Stimulated activated naive CD8-positive, alpha-beta T cell treated with anti-CD3 and anti-CD28 coated beads, Interleukin-15, Interleukin-2, amounts not matched to agents 100 ng/mL and 50 ng/mL, for 24 hours (primary cell): Measurements from ENCODE around the gene ATCAY.
A peak's percentile ranks its signal among the peaks of the same experiment; 100 is the strongest.

ENCODE experiments used
- H3K27ac Mint-ChIP-seq: one replicate; pipeline ENCODE4 v1.8.0; 2021; ENCODE audit warnings: mild to moderate bottlenecking, mixed read lengths
- H3K27me3 Mint-ChIP-seq: one replicate; pipeline ENCODE4 v1.8.0; 2021; ENCODE audit warnings: mixed read lengths
- H3K36me3 Mint-ChIP-seq: one replicate; pipeline ENCODE4 v1.8.0; 2021; ENCODE audit warnings: low read depth, mixed read lengths
- H3K4me1 Mint-ChIP-seq: one replicate; pipeline ENCODE4 v1.8.0; 2021; ENCODE audit warnings: low read depth, mixed read lengths
- H3K4me3 Mint-ChIP-seq: one replicate; pipeline ENCODE4 v1.8.0; 2021; ENCODE audit warnings: mild to moderate bottlenecking, mixed read lengths
- H3K9me3 Mint-ChIP-seq: one replicate; pipeline ENCODE4 v1.8.0; 2021; ENCODE audit warnings: mixed read lengths

ATCAY gene, protein sequence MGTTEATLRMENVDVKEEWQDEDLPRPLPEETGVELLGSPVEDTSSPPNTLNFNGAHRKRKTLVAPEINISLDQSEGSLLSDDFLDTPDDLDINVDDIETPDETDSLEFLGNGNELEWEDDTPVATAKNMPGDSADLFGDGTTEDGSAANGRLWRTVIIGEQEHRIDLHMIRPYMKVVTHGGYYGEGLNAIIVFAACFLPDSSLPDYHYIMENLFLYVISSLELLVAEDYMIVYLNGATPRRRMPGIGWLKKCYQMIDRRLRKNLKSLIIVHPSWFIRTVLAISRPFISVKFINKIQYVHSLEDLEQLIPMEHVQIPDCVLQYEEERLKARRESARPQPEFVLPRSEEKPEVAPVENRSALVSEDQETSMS

DNA sequence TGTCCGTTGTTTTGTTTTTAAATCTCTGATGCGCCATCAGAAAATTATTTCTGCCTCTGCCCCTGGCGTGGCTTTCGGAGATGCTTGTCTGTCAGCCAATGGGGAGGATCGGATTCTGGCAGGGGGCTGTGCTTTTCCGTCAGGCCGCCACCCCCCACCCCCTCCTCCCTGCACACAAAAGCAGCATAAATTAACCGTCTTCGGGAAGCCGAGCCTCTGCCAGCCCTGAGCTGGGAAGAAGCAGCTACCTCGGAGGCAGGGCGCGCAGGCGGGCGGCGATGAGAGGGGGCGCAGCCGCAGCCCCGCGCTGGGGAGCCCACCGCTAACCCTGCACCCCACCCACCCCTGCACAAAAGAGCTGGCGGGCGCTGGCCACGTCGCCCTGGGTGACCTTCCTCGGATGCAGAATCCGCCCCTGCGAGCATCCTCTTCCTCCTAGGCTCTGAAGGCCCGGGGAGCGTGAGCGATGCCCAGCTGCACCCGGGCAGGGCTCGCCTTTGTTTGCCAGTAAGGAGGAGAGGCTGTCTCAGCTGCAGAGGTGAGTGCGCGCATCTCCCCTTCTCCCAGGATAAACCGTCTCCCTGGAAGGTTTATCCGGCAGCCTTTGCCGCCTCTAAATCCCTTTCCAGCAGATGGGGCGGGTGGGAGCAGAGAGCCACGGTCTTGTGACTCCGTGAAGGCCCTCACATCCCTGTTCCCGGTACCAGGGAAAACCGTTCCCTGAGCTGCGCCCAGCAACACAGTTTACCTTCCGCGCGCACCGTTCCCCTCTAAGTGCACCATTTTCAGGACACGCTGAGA lies at the start of gene ATCAY:
Gene ATCAY, plus strand, starts transcription at position 215 of the 801 bp plus-strand sequence. CDS start 5,083 bp downstream, outside the sequence.
- Mint-ChIP-seq H3K4me3 (no peak within 1 kb of the TSS), H3K27me3 (peaks cover 44% of the 10 kb centered on the region), H3K4me1 (peaks cover 6% of the 10 kb centered on the region), H3K9me3 (no peaks in the 10 kb centered on the region), H3K36me3 (no peaks in the 10 kb centered on the region), H3K27ac (no peak within 1 kb of the TSS)

DNA sequence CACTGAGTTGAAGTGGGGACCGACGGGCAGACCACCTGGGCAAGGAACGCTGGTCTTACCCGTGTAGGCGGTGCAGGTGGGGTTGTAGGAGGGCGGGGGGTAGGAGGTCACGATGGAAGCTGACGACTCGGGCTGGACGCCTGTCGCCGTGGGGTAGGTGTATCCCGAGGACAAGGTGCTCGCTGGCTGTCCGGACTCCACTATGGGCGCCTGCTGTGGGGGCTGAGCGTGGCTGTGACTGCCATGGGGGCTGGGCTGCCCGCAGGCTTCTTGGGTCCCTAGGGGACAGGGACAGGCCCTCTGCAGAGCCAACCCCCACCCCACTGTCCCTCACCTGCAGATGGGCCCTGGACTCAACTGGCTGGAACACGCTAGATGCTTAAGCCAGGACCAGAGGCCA lies 48.9 kb upstream of the ATCAY start:
- no peaks in the 10 kb centered on the region for H3K9me3 Mint-ChIP-seq
- H3K27me3 Mint-ChIP-seq: no peaks in the 10 kb centered on the region
- H3K36me3 Mint-ChIP-seq: no peaks in the 10 kb centered on the region
- H3K27ac Mint-ChIP-seq: no peak overlapping the region
- no peak overlapping the region for H3K4me3 Mint-ChIP-seq
- no peaks in the 10 kb centered on the region for H3K4me1 Mint-ChIP-seq

DNA sequence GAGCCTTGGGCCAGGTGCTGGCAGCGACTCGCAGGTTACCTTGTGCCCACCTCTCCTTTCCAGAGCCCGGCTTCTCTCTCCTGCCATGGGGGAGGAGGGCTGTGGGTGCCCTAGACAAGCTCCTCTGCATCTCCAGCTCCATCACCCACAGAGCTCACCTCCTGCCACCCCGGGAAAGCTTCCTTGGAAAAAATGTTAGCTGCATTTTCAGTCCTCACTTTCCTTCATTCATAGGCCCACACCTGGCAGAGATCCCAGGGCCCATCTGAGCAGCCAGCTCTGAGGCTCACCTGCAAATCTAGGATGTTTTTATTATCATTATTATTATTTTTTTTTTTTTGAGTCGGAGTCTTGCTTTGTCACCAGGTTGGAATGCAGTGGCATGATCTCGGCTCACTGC lies 48.5 kb upstream of the ATCAY start:
- Mint-ChIP-seq H3K36me3 (no peaks in the 10 kb centered on the region), H3K9me3 (no peaks in the 10 kb centered on the region), H3K4me3 (no peak overlapping the region), H3K27ac (no peak overlapping the region), H3K4me1 (no peaks in the 10 kb centered on the region), H3K27me3 (no peaks in the 10 kb centered on the region)

DNA sequence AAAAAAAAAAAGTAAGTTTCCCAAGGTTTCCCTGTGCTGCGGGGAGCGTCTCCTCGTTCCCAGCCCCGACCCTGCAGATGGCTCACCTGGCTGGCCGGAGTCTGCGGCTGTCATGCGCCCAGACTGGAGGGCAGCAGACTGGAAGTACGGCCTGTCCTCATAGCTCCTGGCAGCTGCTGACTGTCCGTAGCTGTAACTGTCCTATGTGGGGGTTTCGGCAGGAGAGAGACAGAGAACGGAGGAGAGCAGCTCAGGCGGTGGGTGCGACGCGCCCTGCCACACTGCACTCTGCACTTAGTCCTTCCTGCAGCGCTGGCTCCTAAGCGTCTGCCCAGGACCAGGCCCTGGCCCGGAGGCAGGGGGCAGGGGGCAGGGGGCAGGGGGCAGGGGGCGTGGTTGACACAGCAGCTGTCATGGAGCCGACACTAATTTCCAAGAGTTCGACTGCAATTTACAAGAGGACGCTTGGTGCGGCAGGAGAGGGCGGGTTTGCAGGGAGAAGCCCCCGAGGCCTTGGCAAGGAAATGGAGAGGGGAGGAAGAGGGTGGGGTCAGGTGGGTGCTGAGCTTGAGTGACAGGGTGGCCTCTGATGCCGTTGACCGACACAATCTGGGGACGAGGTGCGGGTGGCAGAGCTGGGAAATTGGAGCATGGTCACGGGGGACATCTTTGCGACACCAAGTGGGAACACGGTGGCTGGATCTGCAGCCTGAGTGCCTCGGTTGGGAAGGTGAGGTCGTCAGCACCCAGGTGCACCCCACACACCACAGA lies 46.7 kb upstream of the ATCAY start:
- Mint-ChIP-seq H3K27ac (no peak overlapping the region), H3K9me3 (peaks cover 4% of the 10 kb centered on the region), H3K27me3 (peaks cover 4% of the 10 kb centered on the region), H3K4me1 (no peaks in the 10 kb centered on the region), H3K36me3 (no peaks in the 10 kb centered on the region), H3K4me3 (no peak overlapping the region)

DNA sequence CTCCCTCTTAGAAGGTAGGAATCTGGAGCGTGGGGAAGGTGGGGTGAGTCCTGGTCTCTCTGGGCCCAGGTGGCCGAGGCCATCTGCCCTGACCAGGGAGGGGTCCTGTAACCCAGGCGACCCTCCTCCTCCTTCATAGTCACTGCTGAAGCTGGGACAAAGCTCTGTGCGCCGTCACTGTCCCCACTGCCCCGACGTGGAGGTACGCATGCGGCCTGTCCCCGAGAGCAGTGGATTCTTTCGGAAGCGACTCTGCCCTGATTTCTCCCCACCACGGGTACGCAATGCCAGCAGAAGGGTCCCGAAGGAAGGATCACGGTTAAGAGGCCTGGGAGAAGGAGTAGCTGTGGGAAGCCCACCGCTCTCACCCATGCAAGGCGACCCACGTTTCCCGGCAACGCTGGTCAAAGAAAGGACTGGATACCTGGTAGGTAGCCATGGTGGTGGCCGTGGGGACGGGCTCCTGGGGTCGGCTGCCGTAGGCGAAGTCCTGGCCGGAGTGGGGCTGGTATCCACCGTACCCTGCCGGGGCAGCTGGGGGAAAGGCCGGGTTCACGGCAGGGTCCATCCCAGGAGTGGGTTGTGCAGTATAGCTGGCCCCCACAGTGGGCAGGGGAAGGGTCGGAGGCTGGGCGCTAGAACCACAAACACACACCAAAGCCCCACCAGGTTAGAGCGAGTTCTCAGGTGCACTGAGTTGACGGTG lies 46.0 kb upstream of the ATCAY start:
- Mint-ChIP-seq H3K4me1 (no peaks in the 10 kb centered on the region), H3K4me3 (no peak overlapping the region), H3K27me3 (peaks cover 4% of the 10 kb centered on the region), H3K36me3 (no peaks in the 10 kb centered on the region), H3K9me3 (peaks cover 4% of the 10 kb centered on the region), H3K27ac (no peak overlapping the region)

DNA sequence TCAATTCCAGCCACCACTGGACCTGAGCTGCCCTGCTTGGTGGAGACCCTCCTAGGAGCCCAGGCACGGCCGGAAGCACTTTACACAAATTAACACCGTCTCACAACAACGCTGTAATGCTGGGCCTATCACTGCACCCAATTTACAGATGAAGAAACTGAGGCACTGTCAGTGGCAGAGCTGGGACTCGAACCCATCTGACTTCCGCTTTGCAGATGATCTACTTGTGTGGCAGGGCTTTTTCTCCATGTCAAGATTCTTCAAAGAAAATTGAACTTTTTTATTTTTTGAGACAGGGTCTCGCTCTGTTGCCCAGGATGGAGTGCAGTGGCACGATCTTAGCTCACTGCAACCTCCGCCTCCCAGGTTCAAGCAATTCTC lies 45.4 kb upstream of the ATCAY start:
- Mint-ChIP-seq H3K4me3 (no peak overlapping the region), H3K27ac (no peak overlapping the region), H3K36me3 (no peaks in the 10 kb centered on the region), H3K27me3 (peaks cover 4% of the 10 kb centered on the region), H3K9me3 (peaks cover 4% of the 10 kb centered on the region), H3K4me1 (no peaks in the 10 kb centered on the region)

GRCh38 chr19:3836887-3837286 lies 43.6 kb upstream of the ATCAY start:
- Mint-ChIP-seq H3K36me3 (no peaks in the 10 kb centered on the region), H3K4me3 (no peak overlapping the region), H3K9me3 (peaks cover 4% of the 10 kb centered on the region), H3K4me1 (no peaks in the 10 kb centered on the region), H3K27ac (peak overlapping the region; percentile 7), H3K27me3 (peaks cover 4% of the 10 kb centered on the region)

DNA sequence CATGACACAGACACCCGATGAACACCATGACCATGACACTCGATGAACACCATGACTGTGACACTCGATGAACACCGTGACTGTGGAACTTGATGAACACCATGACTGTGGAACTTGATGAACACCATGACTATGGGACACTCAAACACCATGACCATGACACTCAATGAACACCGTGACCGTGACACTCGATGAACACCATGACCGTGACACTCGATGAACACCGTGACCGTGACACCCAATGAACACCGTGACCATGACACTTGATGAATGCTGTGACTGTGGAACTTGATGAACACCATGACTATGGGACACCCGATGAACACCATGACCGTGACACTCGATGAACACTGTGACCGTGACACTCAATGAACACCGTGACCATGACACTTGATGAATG lies 43.2 kb upstream of the ATCAY start:
- Mint-ChIP-seq H3K4me1 (no peaks in the 10 kb centered on the region), H3K36me3 (no peaks in the 10 kb centered on the region), H3K4me3 (no peak overlapping the region), H3K9me3 (peaks cover 4% of the 10 kb centered on the region), H3K27ac (peak overlapping the region; percentile 7), H3K27me3 (peaks cover 4% of the 10 kb centered on the region)

DNA sequence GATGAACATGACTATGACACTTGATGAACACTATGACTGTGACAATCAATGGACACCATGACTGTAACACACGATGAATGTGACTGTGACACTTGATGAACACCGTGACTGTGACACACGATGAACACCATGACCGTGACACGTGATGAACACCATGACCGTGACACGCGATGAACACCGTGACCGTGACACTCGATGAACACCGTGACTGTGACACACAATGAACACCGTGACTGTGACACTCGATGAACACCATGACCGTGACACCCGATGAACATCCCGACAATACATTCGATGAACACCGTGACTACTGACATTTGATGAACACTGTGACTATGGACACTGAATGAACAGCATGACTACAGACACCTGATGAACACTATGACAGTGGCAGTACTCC lies 42.6 kb upstream of the ATCAY start:
- Mint-ChIP-seq H3K36me3 (no peaks in the 10 kb centered on the region), H3K4me1 (no peaks in the 10 kb centered on the region), H3K27ac (no peak overlapping the region), H3K27me3 (peaks cover 4% of the 10 kb centered on the region), H3K9me3 (peaks cover 4% of the 10 kb centered on the region), H3K4me3 (no peak overlapping the region)

DNA sequence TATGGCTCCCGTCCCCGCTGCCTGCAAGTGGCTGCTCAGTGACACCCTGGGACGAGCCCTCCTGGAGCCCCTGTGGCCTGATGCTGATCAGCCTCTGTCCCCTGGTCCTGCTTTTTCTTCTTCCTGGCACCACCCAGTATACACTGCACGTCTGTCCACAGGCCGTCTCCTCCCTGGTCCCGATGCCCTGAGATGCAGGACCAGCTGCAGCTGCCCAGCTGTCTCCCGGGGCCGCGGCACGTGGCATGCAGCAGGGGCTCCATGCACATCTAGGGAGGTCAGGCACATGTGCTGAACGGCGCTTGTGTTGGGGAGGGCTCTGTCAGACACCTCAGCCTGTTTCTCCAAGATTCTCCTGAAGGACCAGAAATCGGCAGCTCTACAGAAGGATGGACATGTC lies 41.8 kb upstream of the ATCAY start:
- Mint-ChIP-seq H3K4me3 (no peak overlapping the region), H3K27me3 (peaks cover 4% of the 10 kb centered on the region), H3K4me1 (no peaks in the 10 kb centered on the region), H3K27ac (no peak overlapping the region), H3K36me3 (no peaks in the 10 kb centered on the region), H3K9me3 (peaks cover 4% of the 10 kb centered on the region)

- Mint-ChIP-seq H3K27me3 (peaks cover 4% of the 10 kb centered on the region), H3K4me1 (no peaks in the 10 kb centered on the region), H3K36me3 (no peaks in the 10 kb centered on the region), H3K9me3 (peaks cover 4% of the 10 kb centered on the region), H3K4me3 (no peak overlapping the region), H3K27ac (no peak overlapping the region)
Measured at GRCh38 chr19:3839941-3840340, 40.5 kb upstream of the ATCAY start.

DNA sequence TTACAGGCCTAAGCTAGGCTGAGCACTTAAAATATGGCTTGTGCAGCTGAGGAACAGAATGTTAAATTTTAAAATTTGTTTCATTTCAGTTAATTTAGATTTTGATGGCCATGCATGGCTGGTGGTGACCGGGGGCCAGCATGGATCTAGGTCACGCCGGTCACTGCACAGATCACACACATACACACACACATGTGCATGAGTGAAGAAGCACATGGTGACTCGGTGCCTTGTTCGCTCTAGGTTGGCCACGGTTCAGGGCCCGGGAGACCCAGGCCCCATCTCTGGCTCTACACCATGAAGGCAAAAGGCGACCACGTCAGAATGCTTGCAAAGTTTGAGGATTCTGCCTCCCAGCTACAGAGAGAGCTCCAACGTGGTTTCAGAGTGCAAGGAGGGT lies 39.7 kb upstream of the ATCAY start:
- Mint-ChIP-seq H3K27ac (no peak overlapping the region), H3K36me3 (no peaks in the 10 kb centered on the region), H3K9me3 (peaks cover 4% of the 10 kb centered on the region), H3K4me1 (no peaks in the 10 kb centered on the region), H3K4me3 (no peak overlapping the region), H3K27me3 (peaks cover 4% of the 10 kb centered on the region)

DNA sequence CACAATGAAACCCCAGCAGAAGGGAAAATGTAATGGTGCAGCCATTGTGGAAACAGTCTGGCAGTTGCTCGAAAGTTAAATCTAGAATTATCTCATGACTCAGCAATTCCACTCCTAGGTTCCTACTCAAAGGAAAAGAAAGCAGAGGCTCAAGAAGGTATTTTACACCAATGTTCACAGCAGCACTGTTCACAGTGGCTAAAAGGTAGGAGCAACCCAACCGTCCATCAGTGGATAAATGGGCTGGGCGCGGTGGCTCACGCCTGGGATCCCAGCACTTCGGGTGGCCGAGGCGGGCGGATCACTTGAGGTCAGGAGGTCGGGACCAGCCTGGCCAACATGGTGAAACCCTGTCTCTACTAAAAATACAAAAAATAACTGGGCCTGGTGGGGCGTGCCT lies 37.5 kb upstream of the ATCAY start:
- Mint-ChIP-seq H3K9me3 (peaks cover under 1% of the 10 kb centered on the region), H3K27me3 (peaks cover 2% of the 10 kb centered on the region), H3K4me3 (no peak overlapping the region), H3K4me1 (no peaks in the 10 kb centered on the region), H3K27ac (no peak overlapping the region), H3K36me3 (no peaks in the 10 kb centered on the region)

GRCh38 chr19:3844596-3844995 lies 35.9 kb upstream of the ATCAY start:
- no peak overlapping the region for H3K27ac Mint-ChIP-seq
- H3K9me3 Mint-ChIP-seq: no peaks in the 10 kb centered on the region
- H3K36me3 Mint-ChIP-seq: no peaks in the 10 kb centered on the region
- no peaks in the 10 kb centered on the region for H3K4me1 Mint-ChIP-seq
- no peak overlapping the region for H3K4me3 Mint-ChIP-seq
- no peaks in the 10 kb centered on the region for H3K27me3 Mint-ChIP-seq
